ENCODE results near the gene MBNL2.

DNA sequence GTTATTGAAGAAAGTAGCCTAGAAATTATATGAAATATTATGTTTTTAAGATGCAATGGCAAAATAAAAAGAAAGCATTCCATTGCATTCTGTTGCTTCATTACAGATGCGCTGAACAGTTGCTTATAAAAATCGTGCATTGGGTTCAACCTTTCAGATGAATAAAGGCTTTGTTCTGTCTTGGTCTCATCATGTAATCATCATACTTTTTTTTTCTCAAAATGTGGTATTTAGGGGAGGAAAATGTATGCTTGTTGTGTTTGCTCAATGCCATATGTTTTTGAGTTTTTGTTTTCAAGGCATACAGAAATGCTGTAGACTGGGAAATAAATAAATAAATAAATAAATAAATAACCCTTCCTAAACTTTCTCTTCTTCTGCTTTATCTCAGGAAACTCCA lies 1.1 kb upstream of the MBNL2 start:
- TF ChIP-seq POLR2AphosphoS5 (IDR thresholded peaks at IDR 0.05) = no peak
- TF ChIP-seq, protein P1, sequence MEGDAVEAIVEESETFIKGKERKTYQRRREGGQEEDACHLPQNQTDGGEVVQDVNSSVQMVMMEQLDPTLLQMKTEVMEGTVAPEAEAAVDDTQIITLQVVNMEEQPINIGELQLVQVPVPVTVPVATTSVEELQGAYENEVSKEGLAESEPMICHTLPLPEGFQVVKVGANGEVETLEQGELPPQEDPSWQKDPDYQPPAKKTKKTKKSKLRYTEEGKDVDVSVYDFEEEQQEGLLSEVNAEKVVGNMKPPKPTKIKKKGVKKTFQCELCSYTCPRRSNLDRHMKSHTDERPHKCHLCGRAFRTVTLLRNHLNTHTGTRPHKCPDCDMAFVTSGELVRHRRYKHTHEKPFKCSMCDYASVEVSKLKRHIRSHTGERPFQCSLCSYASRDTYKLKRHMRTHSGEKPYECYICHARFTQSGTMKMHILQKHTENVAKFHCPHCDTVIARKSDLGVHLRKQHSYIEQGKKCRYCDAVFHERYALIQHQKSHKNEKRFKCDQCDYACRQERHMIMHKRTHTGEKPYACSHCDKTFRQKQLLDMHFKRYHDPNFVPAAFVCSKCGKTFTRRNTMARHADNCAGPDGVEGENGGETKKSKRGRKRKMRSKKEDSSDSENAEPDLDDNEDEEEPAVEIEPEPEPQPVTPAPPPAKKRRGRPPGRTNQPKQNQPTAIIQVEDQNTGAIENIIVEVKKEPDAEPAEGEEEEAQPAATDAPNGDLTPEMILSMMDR (IDR thresholded peaks at IDR 0.05) = no peak
- TF ChIP-seq EP300 (IDR thresholded peaks at IDR 0.05) = no peak
